Neural progenitor cell (in vitro differentiated cells): Measurements from ENCODE around the gene GBF1.

Source experiments
- CTCF ChIP-seq: fragments of 200-600 bp; sonication (generic); IDR thresholded peaks from 2 replicates; pipeline ENCODE4 v1.5.1; 2017; ENCODE audit warnings: antibody characterized with exemption, mild to moderate bottlenecking
- EZH2 ChIP-seq: fragments of 200-600 bp; sonication (generic); IDR thresholded peaks from 2 replicates; pipeline ENCODE4 v1.6.1; 2017; ENCODE audit warnings: antibody characterized with exemption, mild to moderate bottlenecking, moderate library complexity

- TF ChIP-seq CTCF (no peak), EZH2 (no peak)
Observed at GRCh38 chr10:102371295-102371694, 126.0 kb downstream of the GBF1 start.
